Measurements from ENCODE around the gene SACM1L.

DNA sequence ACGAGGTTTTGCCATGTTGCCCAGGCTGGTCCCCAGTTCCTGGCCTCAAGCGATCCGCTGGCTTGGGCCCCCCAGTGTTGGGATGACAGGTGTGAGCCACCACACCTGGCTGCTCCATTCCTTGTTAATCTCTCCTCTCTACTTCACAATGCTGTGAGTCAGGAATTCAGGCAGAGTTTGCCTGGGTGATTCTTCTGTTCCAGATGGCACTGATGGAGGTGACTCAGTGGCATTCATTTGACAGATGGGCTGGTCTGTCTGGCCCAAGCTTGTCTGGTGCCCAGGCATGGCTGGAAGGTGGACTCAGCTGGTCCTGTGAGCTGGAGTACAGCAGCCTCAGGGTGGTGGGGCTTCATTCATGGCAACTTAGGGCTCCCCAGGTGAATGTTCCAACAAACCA lies 63.9 kb downstream of the SACM1L start:
- TF ChIP-seq ZNF274 (IDR thresholded peaks at IDR 0.05; ENCODE audit: low read depth, low read length) (no peak), SUZ12 (IDR thresholded peaks at IDR 0.05; ENCODE audit: extremely low read depth, insufficient read depth, insufficient read length) (no peak)
